Lower lobe of right lung (tissue), 2 donors: Measurements from ENCODE around the gene FIP1L1. TPM values are rescaled to one million over a fixed set of nuclear protein-coding genes. Genes with fewer than 3 reads are reported as not detected.

Experiments used
- ATAC-seq, 2 donors: fragments of 200-7000 bp; cut with Tn5 transposase; one replicate each; pipeline ENCODE4 v1.9.1; 2020 to 2022; ENCODE audit warnings: mild to moderate bottlenecking in 2 of 2, moderate library complexity in 2 of 2
- DNase-seq: peaks from one replicate; pipeline ENCODE4 v3.0.0-alpha.2; 2020
- H3K27ac ChIP-seq: fragments of 200-600 bp; one replicate; pipeline ENCODE4 v1.8.0; 2022
- H3K27me3 ChIP-seq: fragments of 200-600 bp; one replicate; pipeline ENCODE4 v1.8.0; 2022; ENCODE audit warnings: low read depth
- H3K36me3 ChIP-seq: fragments of 200-600 bp; one replicate; pipeline ENCODE4 v1.8.0; 2022; ENCODE audit warnings: mild to moderate bottlenecking
- H3K4me1 ChIP-seq: fragments of 200-600 bp; one replicate; pipeline ENCODE4 v1.8.0; 2022
- H3K4me3 ChIP-seq: fragments of 200-600 bp; one replicate; pipeline ENCODE4 v1.8.0; 2022; ENCODE audit warnings: mild to moderate bottlenecking
- H3K9me3 ChIP-seq: fragments of 200-600 bp; one replicate; pipeline ENCODE4 v1.8.0; 2022
- intact Hi-C: fragments of 100-400 bp; cut with DNase I; formaldehyde crosslinking; loops from one replicate; pipeline ENCODE4 v1.11.0; 2022
- total RNA-seq: library from RNA; stranded (reverse); fragmentation: NEBNext Ultra II Directional; extraction: Animal tissue kit (Norgen Biotek cat#: 25700); gene quantifications from one replicate; pipeline ENCODE4 v1.2.1, GENCODE V29; 2021
- TF ChIP-seq, protein P1 (sequence below): fragments of 200-600 bp; IDR thresholded peaks from one replicate; pipeline ENCODE4 v1.8.0; 2022; ENCODE audit warnings: antibody characterized with exemption, mild to moderate bottlenecking
- donor health status: DM: no; HTN: yes; CAD: no; lungs with severe emphysema.

FIP1L1 gene
- total RNA-seq, 1 donor from 2014 or later: 48.8 TPM

GRCh38 chr4:53481586-53481985 is 104.1 kb downstream of the FIP1L1 start:
- intact Hi-C loops: no loop called here
- no peak for ATAC-seq
- TF ChIP-seq, protein P1, sequence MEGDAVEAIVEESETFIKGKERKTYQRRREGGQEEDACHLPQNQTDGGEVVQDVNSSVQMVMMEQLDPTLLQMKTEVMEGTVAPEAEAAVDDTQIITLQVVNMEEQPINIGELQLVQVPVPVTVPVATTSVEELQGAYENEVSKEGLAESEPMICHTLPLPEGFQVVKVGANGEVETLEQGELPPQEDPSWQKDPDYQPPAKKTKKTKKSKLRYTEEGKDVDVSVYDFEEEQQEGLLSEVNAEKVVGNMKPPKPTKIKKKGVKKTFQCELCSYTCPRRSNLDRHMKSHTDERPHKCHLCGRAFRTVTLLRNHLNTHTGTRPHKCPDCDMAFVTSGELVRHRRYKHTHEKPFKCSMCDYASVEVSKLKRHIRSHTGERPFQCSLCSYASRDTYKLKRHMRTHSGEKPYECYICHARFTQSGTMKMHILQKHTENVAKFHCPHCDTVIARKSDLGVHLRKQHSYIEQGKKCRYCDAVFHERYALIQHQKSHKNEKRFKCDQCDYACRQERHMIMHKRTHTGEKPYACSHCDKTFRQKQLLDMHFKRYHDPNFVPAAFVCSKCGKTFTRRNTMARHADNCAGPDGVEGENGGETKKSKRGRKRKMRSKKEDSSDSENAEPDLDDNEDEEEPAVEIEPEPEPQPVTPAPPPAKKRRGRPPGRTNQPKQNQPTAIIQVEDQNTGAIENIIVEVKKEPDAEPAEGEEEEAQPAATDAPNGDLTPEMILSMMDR: no peak

DNA sequence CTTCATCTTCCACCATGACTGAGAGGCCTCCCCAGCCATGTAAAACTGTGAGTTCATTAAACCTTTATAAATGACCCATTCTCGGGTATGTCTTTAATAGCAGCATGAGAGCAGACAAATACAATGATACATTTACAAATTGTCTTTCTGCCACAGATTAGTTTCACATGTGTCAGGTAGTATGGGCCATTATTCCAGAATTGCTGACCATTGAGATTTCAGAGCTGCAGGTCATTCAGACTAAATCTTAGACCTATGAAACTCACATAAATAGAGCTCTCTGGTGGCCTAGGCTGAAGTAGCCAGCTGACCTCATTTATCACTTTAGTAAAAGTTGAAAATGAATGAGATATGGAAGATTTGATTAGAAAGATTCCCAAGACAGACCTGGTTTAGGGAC is 105.8 kb downstream of the FIP1L1 start:
- no peaks in the 10 kb centered on the region for H3K4me1 ChIP-seq
- no peaks in the 10 kb centered on the region for H3K9me3 ChIP-seq
- no peaks in the 10 kb centered on the region for H3K27me3 ChIP-seq
- no peaks in the 10 kb centered on the region for H3K36me3 ChIP-seq
- DNase-seq: no peak
- ATAC-seq: no peak
- no peak overlapping the region for H3K4me3 ChIP-seq
- TF ChIP-seq, protein P1: no peak
- intact Hi-C loops: no loop called here
- H3K27ac ChIP-seq: no peak overlapping the region

More at GRCh38 chr4:53481586-53481985, 104.1 kb downstream of the FIP1L1 start:
- no peaks in the 10 kb centered on the region for H3K4me1 ChIP-seq
- H3K4me3 ChIP-seq: no peak overlapping the region
- H3K36me3 ChIP-seq: no peaks in the 10 kb centered on the region
- no peaks in the 10 kb centered on the region for H3K27me3 ChIP-seq
- no peak for DNase-seq
- H3K9me3 ChIP-seq: no peaks in the 10 kb centered on the region
- H3K27ac ChIP-seq: no peak overlapping the region

- TF ChIP-seq, protein P1: no peak
- Histone ChIP-seq H3K9me3 (no peaks in the 10 kb centered on the region), H3K27ac (no peak overlapping the region), H3K4me3 (no peak overlapping the region), H3K36me3 (no peaks in the 10 kb centered on the region), H3K27me3 (no peaks in the 10 kb centered on the region), H3K4me1 (no peaks in the 10 kb centered on the region)
- DNase-seq: no peak
- ATAC-seq: no peak
- intact Hi-C loops: no loop called here
Measured at GRCh38 chr4:53484911-53485657, 107.6 kb downstream of the FIP1L1 start.

- Histone ChIP-seq H3K4me1 (no peaks in the 10 kb centered on the region), H3K36me3 (no peaks in the 10 kb centered on the region), H3K4me3 (no peak overlapping the region), H3K27me3 (no peaks in the 10 kb centered on the region), H3K27ac (no peak overlapping the region), H3K9me3 (no peaks in the 10 kb centered on the region)
- no peak for ATAC-seq
- no peak for DNase-seq
- intact Hi-C loops: no loop called here
- TF ChIP-seq, protein P1: no peak
Measured at GRCh38 chr4:53485658-53486040, 108.2 kb downstream of the FIP1L1 start.

- Histone ChIP-seq H3K36me3 (no peaks in the 10 kb centered on the region), H3K9me3 (no peaks in the 10 kb centered on the region), H3K4me3 (no peak overlapping the region), H3K27me3 (no peaks in the 10 kb centered on the region), H3K4me1 (no peaks in the 10 kb centered on the region), H3K27ac (no peak overlapping the region)
- intact Hi-C loops: no loop called here
- no peak for ATAC-seq
- TF ChIP-seq, protein P1: no peak
- DNase-seq: no peak
Measured at GRCh38 chr4:53487766-53488165, 110.3 kb downstream of the FIP1L1 start.
